Caco-2 (cell line): Measurements from ENCODE around the gene PLAC8. TPM values are rescaled to one million over a fixed set of nuclear protein-coding genes. Genes with fewer than 3 reads are reported as not detected.

Experiments used
- BruUV-seq: library from RNA; stranded (reverse); fragments of 400-500 nt; replicated peaks from 2 replicates; lab custom pipeline; 2021; lab: Mats Ljungman, UMichigan
- CTCF ChIA-PET: fragments of 300-600 bp; sonication (Branson Sonifier 250); formaldehyde crosslinking; loops from one replicate; lab custom pipeline; 2022; ENCODE audit warnings: antibody characterized with exemption; lab: Charles Lee
- POLR2A ChIA-PET: fragments of 300-600 bp; sonication (Branson Sonifier 250); formaldehyde crosslinking; loops from one replicate; lab custom pipeline; 2022; ENCODE audit warnings: antibody characterized with exemption; lab: Charles Lee
- DNase-seq, 2 experiments: peaks; one replicate each; pipeline versions ENCODE4 v3.0.0 to v3.0.0-alpha.2; 2020 to 2022
- H3K27me3 ChIP-seq: replicated peaks from 2 replicates; pipeline ENCODE4 v1.6.0; 2011; ENCODE audit warnings: low read length; ENCODE audit not compliant: control insufficient read depth, insufficient read depth
- H3K36me3 ChIP-seq: 2 replicates; pipeline ENCODE4 v1.5.1; 2011; ENCODE audit warnings: low read length; ENCODE audit not compliant: control insufficient read depth, insufficient read depth
- H3K4me1 ChIP-seq: fragments of 250-450 bp; sonication (Bioruptor Pico); 2 replicates; pipeline ENCODE4 v1.5.1; 2020; ENCODE audit warnings: mild to moderate bottlenecking
- H3K4me3 ChIP-seq: 2 replicates; pipeline ENCODE4 v1.5.1; 2011; ENCODE audit warnings: low read depth, mild to moderate bottlenecking, control low read depth, low read length
- H3K9me3 ChIP-seq: fragments of 250-450 bp; sonication (Bioruptor Pico); 2 replicates; pipeline ENCODE4 v1.5.1; 2020; ENCODE audit warnings: mild to moderate bottlenecking, moderate library complexity
- H3K27ac Mint-ChIP-seq: one replicate; pipeline ENCODE4 v1.8.0; 2022; ENCODE audit warnings: mixed read lengths; ENCODE audit not compliant: unreplicated experiment
- H3K27me3 Mint-ChIP-seq: one replicate; pipeline ENCODE4 v1.8.0; 2022; ENCODE audit warnings: mixed read lengths; ENCODE audit not compliant: insufficient read depth, unreplicated experiment
- H3K36me3 Mint-ChIP-seq: one replicate; pipeline ENCODE4 v1.8.0; 2022; ENCODE audit warnings: mild to moderate bottlenecking, mixed read lengths; ENCODE audit not compliant: insufficient read depth, unreplicated experiment
- H3K4me1 Mint-ChIP-seq: one replicate; pipeline ENCODE4 v1.8.0; 2022; ENCODE audit warnings: low read depth, mixed read lengths; ENCODE audit not compliant: unreplicated experiment
- H3K4me3 Mint-ChIP-seq: one replicate; pipeline ENCODE4 v1.8.0; 2022; ENCODE audit warnings: mild to moderate bottlenecking, moderate library complexity, mixed read lengths; ENCODE audit not compliant: unreplicated experiment
- H3K9me3 Mint-ChIP-seq: one replicate; pipeline ENCODE4 v1.8.0; 2022; ENCODE audit warnings: mixed read lengths; ENCODE audit not compliant: unreplicated experiment
- intact Hi-C: fragments of 100-400 bp; cut with micrococcal nuclease; formaldehyde crosslinking; loops from one replicate; pipeline ENCODE4 v1.10.0; 2022; ENCODE audit not compliant: unreplicated experiment
- total RNA-seq: library from RNA; stranded (reverse); gene quantifications from 2 replicates; pipeline ENCODE4 v1.2.3, GENCODE V29; 2022
- TF ChIP-seq, protein P1 (sequence below), 2 experiments: fragments of 200-600 bp in 1 of 2; IDR thresholded peaks; 1 replicate in 1 of 2; 2 replicates in 1 of 2; pipeline versions ENCODE4 v1.5.1 to v1.8.0; 2011 to 2022; ENCODE audit warnings: antibody characterized with exemption in 1 of 2, control low read depth in 1 of 2, inconsistent platforms in 1 of 2, low read depth in 1 of 2, low read length in 1 of 2, mild to moderate bottlenecking in 1 of 2, moderate library complexity in 1 of 2; ENCODE audit not compliant: insufficient read depth in 1 of 2, severe bottlenecking in 1 of 2, unreplicated experiment in 1 of 2

PLAC8 gene
- total RNA-seq, 1 experiment from 2014 or later, result 13.6 TPM

DNA sequence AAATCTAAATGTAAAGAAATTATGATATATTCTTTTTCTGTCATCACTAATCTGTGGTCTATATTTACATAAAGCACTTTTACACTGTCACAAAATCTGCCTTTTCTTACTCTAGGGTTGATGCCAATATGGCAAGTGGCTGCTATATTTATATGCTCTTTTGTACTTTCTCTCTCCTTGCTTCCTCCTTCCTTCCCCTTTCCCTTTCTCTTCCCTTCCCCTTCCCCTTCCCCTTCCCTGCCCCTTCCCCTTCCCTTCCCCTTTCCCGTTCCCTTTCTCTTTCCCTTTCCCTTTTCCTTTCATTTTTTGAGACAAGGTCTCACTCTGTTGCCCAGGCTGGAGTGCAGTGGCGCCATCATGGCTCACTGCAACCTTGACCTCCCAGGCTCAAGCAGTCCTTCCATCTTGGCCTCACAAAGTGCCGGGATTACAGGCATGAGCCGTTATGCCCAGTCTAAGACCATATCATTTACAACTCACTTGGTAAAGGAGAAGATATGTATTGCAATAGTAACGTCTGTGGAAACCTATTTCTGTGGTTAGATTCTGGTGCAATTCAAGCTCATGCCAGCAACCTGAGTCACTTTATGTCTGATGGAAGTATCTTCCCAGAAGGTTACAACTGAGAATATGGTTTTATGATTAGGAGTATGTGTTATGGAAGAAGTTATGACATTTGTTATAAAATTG lies 13.9 kb upstream of the PLAC8 start:
- Mint-ChIP-seq H3K4me3 (no peak overlapping the region), H3K27ac (no peak overlapping the region), H3K4me1 (no peaks in the 10 kb centered on the region), H3K36me3 (no peaks in the 10 kb centered on the region), H3K27me3 (no peaks in the 10 kb centered on the region), H3K9me3 (peaks cover 7% of the 10 kb centered on the region)
- ChIA-PET CTCF (no interaction called here), POLR2A (no interaction called here)
- no peaks in the 10 kb centered on the region for H3K36me3 ChIP-seq
- TF ChIP-seq, protein P1, sequence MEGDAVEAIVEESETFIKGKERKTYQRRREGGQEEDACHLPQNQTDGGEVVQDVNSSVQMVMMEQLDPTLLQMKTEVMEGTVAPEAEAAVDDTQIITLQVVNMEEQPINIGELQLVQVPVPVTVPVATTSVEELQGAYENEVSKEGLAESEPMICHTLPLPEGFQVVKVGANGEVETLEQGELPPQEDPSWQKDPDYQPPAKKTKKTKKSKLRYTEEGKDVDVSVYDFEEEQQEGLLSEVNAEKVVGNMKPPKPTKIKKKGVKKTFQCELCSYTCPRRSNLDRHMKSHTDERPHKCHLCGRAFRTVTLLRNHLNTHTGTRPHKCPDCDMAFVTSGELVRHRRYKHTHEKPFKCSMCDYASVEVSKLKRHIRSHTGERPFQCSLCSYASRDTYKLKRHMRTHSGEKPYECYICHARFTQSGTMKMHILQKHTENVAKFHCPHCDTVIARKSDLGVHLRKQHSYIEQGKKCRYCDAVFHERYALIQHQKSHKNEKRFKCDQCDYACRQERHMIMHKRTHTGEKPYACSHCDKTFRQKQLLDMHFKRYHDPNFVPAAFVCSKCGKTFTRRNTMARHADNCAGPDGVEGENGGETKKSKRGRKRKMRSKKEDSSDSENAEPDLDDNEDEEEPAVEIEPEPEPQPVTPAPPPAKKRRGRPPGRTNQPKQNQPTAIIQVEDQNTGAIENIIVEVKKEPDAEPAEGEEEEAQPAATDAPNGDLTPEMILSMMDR (IDR thresholded peaks at IDR 0.05; ENCODE audit: insufficient read depth in 1 of 2, low read depth in 1 of 2, low read length in 1 of 2, severe bottlenecking in 1 of 2, unreplicated experiment in 1 of 2), result no peak
- no peak overlapping the region for H3K4me3 ChIP-seq
- H3K4me1 ChIP-seq, result no peaks in the 10 kb centered on the region
- no peaks in the 10 kb centered on the region for H3K27me3 ChIP-seq
- DNase-seq, result no peak
- H3K9me3 ChIP-seq, result 0 out of 2 replicates have a peak, but pooled peaks cover 7% of the 10 kb centered on the region
- intact Hi-C loops, result no loop called here
- no TSS peak for BruUV-seq

DNA sequence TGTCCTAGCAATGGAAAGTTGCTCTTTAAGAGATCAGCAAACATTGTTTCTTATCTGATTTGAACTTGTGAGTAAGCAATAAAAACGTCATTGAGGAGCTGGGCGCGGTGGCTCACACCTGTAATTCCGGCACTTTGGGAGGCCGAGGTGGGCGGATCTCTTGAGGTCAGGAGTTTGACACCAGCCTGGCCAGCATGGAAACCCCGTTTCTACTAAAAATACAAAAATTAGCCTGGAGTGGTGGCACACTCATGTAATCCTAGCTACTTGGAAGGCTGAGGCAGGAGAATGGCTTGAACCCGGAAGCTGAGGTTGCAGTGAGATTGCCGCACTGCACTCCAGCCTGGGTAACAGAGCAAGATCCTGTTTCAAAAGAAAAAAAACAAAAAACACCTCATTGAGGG lies 11.2 kb upstream of the PLAC8 start:
- ChIA-PET CTCF (no interaction called here), POLR2A (no interaction called here)
- no peaks in the 10 kb centered on the region for H3K36me3 ChIP-seq
- Mint-ChIP-seq H3K27me3 (no peaks in the 10 kb centered on the region), H3K36me3 (no peaks in the 10 kb centered on the region), H3K27ac (no peak overlapping the region), H3K4me1 (no peaks in the 10 kb centered on the region), H3K4me3 (no peak overlapping the region), H3K9me3 (peaks cover 9% of the 10 kb centered on the region)
- 0 out of 2 replicates have a peak, but pooled peaks cover 7% of the 10 kb centered on the region for H3K9me3 ChIP-seq
- intact Hi-C loops, result no loop called here
- TF ChIP-seq, protein P1 (IDR thresholded peaks at IDR 0.05; ENCODE audit: insufficient read depth in 1 of 2, low read depth in 1 of 2, low read length in 1 of 2, severe bottlenecking in 1 of 2, unreplicated experiment in 1 of 2), result no peak
- H3K4me1 ChIP-seq, result no peaks in the 10 kb centered on the region
- no peak for DNase-seq
- no peak overlapping the region for H3K4me3 ChIP-seq
- no peaks in the 10 kb centered on the region for H3K27me3 ChIP-seq
- no TSS peak for BruUV-seq

DNA sequence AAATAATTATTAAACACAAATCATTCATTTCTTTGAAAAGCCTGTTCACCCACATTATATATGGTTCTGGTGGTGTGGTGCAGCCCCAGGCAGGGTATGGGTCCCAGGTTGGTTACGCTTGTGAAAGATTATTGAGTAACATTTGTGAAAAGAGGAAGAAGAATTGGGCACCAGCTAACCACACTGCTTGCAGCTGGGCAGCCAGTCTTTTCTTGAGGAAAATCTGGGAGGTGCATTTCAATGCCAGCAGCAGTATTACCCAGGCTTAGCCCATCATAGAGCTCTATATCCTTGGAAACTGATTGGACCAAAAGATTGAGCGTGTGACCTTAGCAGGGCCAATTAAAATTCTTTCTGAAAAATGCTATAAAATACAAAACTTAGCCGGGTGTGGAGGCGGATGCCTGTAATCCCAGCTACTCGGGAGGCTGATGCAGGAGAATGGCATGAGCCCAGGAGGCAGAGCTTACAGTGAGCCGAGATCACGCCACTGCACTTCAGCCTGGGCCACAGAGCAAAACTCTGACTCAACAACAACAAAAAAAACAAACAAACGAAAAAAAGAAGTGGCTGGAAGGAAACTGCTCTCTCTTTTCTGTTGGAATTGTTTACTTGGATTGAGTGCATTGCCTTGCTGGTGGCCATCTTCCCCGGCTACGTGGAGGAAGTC lies 9.7 kb upstream of the PLAC8 start:
- intact Hi-C loops, result no loop called here
- BruUV-seq, result no TSS peak
- no peak for DNase-seq
- TF ChIP-seq, protein P1 (IDR thresholded peaks at IDR 0.05; ENCODE audit: insufficient read depth in 1 of 2, low read depth in 1 of 2, low read length in 1 of 2, severe bottlenecking in 1 of 2, unreplicated experiment in 1 of 2), result no peak
- Histone ChIP-seq H3K9me3 (0 out of 2 replicates have a peak, but pooled peaks cover 7% of the 10 kb centered on the region), H3K4me1 (peaks cover 1% of the 10 kb centered on the region; the same call in 1 of the 2 replicates), H3K4me3 (no peak overlapping the region), H3K27me3 (no peaks in the 10 kb centered on the region), H3K36me3 (no peaks in the 10 kb centered on the region)
- Mint-ChIP-seq H3K4me1 (peaks cover 9% of the 10 kb centered on the region), H3K4me3 (no peak overlapping the region), H3K9me3 (peaks cover 9% of the 10 kb centered on the region), H3K27me3 (no peaks in the 10 kb centered on the region), H3K27ac (no peak overlapping the region), H3K36me3 (no peaks in the 10 kb centered on the region)
- POLR2A ChIA-PET, result no interaction called here
- CTCF ChIA-PET, result no interaction called here
